Prostate gland (tissue), 2 donors: ENCODE results near the gene PARVG. TPM values are rescaled to one million over a fixed set of nuclear protein-coding genes. Genes with fewer than 3 reads are reported as not detected.

Experiments
- DNase-seq: peaks from one replicate; pipeline ENCODE4 v3.0.0-alpha.2; 2019; ENCODE audit warnings: low spot score
- H3K27ac ChIP-seq, 2 donors: fragments of 200-600 bp; sonication (generic); 2 replicates each; pipeline ENCODE4 v1.5.1; 2017 to 2019
- H3K27me3 ChIP-seq: fragments of 200-600 bp; sonication (generic); replicated peaks from 2 replicates; pipeline ENCODE4 v1.5.1; 2019; ENCODE audit not compliant: insufficient read depth
- H3K36me3 ChIP-seq, 2 donors: fragments of 200-600 bp; sonication (generic); 1 replicate in 1 of 2; 2 replicates in 1 of 2; pipeline versions ENCODE4 v1.5.1 to v1.8.1; 2017 to 2019
- H3K4me1 ChIP-seq: fragments of 200-600 bp; sonication (generic); replicated peaks from 2 replicates; pipeline ENCODE4 v1.5.1; 2019
- H3K4me3 ChIP-seq, 2 donors: fragments of 200-600 bp; sonication (generic); 2 replicates each; pipeline ENCODE4 v1.5.1; 2017 to 2019
- H3K9me3 ChIP-seq: fragments of 200-600 bp; sonication (generic); 2 replicates; pipeline ENCODE4 v1.5.1; 2017
- POLR2A ChIP-seq: fragments of 450-650 bp; IDR thresholded peaks from one replicate; pipeline ENCODE4 v1.6.1; 2016; ENCODE audit warnings: antibody characterized with exemption, mild to moderate bottlenecking
- POLR2AphosphoS5 ChIP-seq: sonication (generic); formaldehyde crosslinking; IDR thresholded peaks from one replicate; pipeline ENCODE4 v1.6.1; 2017; ENCODE audit warnings: antibody characterized with exemption
- WGBS: methylation state at CpG from one replicate; pipeline ENCODE4 v1.1.5; 2018; 5-methylcytosine and 5-hydroxymethylcytosine counted together
- intact Hi-C: fragments of 100-400 bp; cut with DNase I; formaldehyde crosslinking; loops from one replicate; pipeline ENCODE4 v1.14.2; 2022
- total RNA-seq, 2 donors: library from RNA; depleted of rRNA; stranded (reverse); fragments of >200 nt; gene quantifications; one replicate each; pipeline ENCODE4 v1.1.0, GENCODE V29; 2016
- TF ChIP-seq, protein P1 (sequence below), 4 experiments: fragments of 200-600 bp in 2 of 4; fragments of 450-650 bp in 2 of 4; sonication (generic) in 2 of 4; IDR thresholded peaks; 1 replicate in 3 of 4; 2 replicates in 1 of 4; pipeline ENCODE4 v1.5.1; 2016 to 2019; ENCODE audit warnings: antibody characterized with exemption in 4 of 4, mild to moderate bottlenecking in 2 of 4, moderate library complexity in 2 of 4

The PARVG gene
- total RNA-seq, 2 donors from 2014 or later, result 1.2 to 13.5 TPM

GRCh38 chr22:44173154-44173553 is 7.6 kb upstream of the PARVG start:
- no peak for TF ChIP-seq POLR2AphosphoS5
- TF ChIP-seq, protein P1, sequence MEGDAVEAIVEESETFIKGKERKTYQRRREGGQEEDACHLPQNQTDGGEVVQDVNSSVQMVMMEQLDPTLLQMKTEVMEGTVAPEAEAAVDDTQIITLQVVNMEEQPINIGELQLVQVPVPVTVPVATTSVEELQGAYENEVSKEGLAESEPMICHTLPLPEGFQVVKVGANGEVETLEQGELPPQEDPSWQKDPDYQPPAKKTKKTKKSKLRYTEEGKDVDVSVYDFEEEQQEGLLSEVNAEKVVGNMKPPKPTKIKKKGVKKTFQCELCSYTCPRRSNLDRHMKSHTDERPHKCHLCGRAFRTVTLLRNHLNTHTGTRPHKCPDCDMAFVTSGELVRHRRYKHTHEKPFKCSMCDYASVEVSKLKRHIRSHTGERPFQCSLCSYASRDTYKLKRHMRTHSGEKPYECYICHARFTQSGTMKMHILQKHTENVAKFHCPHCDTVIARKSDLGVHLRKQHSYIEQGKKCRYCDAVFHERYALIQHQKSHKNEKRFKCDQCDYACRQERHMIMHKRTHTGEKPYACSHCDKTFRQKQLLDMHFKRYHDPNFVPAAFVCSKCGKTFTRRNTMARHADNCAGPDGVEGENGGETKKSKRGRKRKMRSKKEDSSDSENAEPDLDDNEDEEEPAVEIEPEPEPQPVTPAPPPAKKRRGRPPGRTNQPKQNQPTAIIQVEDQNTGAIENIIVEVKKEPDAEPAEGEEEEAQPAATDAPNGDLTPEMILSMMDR (IDR thresholded peaks at IDR 0.05), result no peak
- TF ChIP-seq POLR2A, result no peak
- 87% methylated on average over 10 of the region's 10 CpGs for WGBS
- no peaks in the 10 kb centered on the region for H3K27me3 ChIP-seq
- H3K27ac ChIP-seq, result no peak overlapping the region
- H3K4me1 ChIP-seq, result no peaks in the 10 kb centered on the region
- H3K9me3 ChIP-seq, result no peaks in the 10 kb centered on the region
- H3K4me3 ChIP-seq, result no peak overlapping the region
- DNase-seq, result no peak
- intact Hi-C loops, result no loop called here
- H3K36me3 ChIP-seq, result no peaks in the 10 kb centered on the region

DNA sequence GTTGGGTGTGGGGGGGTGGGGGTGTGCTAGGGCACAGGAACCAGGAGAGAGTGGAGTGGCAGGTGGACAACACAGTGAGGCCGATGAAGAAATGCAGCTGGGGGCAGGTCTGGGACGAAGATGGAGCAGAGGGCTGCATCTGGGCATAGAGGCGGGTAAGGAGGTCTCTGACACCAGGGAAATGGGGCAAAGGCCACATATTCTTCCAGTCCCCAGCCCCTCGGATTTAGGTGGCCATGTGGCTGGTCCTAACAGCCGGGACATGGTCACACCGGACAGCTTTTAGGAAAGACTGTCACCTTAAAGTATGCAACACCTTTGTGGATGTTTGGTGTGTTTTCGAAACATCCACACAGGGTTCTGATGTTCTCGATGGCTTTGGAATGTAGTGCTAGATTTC is 5.0 kb upstream of the PARVG start:
- H3K27me3 ChIP-seq, result no peaks in the 10 kb centered on the region
- DNase-seq, result no peak
- H3K9me3 ChIP-seq, result no peaks in the 10 kb centered on the region
- intact Hi-C loops, result no loop called here
- WGBS, result 88% methylated on average over 8 of the region's 8 CpGs
- H3K4me3 ChIP-seq, result no peak overlapping the region
- H3K27ac ChIP-seq, result no peak overlapping the region
- TF ChIP-seq, protein P1 (IDR thresholded peaks at IDR 0.05), result no peak
- TF ChIP-seq POLR2AphosphoS5 (no peak), POLR2A (no peak)
- H3K36me3 ChIP-seq, result no peaks in the 10 kb centered on the region
- no peaks in the 10 kb centered on the region for H3K4me1 ChIP-seq

DNA sequence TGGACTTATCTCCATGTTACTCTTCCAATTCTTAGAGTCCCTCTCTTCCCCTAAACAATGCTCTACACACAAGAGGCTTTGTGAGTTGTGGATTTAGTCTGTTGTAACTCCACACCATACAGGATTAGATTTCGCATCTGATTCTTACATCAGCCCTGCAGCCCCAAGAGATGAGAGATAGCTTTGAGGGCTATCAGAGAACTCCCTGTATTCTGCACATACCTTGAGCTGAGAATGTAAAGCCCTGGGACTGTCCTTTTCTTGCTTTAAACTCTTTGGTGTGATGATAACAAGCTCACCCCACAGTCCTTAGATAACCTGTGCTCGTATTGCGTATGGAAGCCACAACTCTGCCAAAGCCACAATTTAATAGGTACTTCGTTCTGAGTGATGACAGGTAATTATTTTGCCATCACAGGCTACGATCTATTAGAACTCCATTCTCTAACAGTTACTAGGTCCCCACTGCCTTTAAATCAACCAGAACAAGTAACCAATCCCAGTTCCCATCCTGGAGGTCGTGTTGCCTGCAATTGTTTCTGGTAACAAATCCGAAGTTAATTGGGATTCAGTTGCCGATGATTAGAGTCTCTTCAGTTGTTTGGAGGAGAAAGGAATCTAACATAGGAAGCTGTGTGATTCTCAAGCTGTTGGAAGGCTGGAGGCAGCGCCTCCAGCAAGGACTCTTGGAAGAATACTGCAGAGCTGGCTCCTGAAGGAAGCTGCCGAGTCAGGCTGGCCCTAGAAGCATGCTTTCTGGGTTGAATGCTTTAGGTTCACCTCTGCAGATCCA is 1.3 kb upstream of the PARVG start:
- Histone ChIP-seq H3K27me3 (no peaks in the 10 kb centered on the region), H3K4me1 (no peaks in the 10 kb centered on the region), H3K36me3 (no peaks in the 10 kb centered on the region), H3K4me3 (no peak overlapping the region), H3K27ac (no peak overlapping the region), H3K9me3 (no peaks in the 10 kb centered on the region)
- 50% methylated on average over 10 of the region's 10 CpGs for WGBS
- intact Hi-C loops, result no loop called here
- TF ChIP-seq, protein P1 (IDR thresholded peaks at IDR 0.05), result no peak
- TF ChIP-seq POLR2AphosphoS5 (no peak), POLR2A (no peak)
- DNase-seq, result no peak

- WGBS, result 91% methylated on average over 6 of the region's 6 CpGs
- Histone ChIP-seq H3K9me3 (no peaks in the 10 kb centered on the region), H3K36me3 (no peaks in the 10 kb centered on the region), H3K27me3 (no peaks in the 10 kb centered on the region), H3K4me1 (no peaks in the 10 kb centered on the region), H3K27ac (no peak overlapping the region), H3K4me3 (no peak overlapping the region)
- TF ChIP-seq, protein P1 (IDR thresholded peaks at IDR 0.05), result no peak
- no peak for TF ChIP-seq POLR2AphosphoS5
- no peak for TF ChIP-seq POLR2A
- DNase-seq, result no peak
- intact Hi-C loops, result no loop called here
Measured at GRCh38 chr22:44179989-44180705, 578 bp upstream of the PARVG start.
